ENCODE results near the gene PATL2. TPM values are rescaled to one million over a fixed set of nuclear protein-coding genes. Genes with fewer than 3 reads are reported as not detected.
A peak's percentile ranks its signal among the peaks of the same experiment; 100 is the strongest.
"Not testable (repeated sequence)": the region's sequence is repeated elsewhere in the genome, so short reads cannot be mapped to it uniquely, and the experiment has no call there.

The PATL2 gene
- total RNA-seq = 10 to 100 TPM; 62.1 to 62.8 TPM
- 1 to 10 TPM; 5.7 to 7.5 TPM for polyA plus RNA-seq

GRCh38 chr15:44711096-44711742 lies at the start of gene PATL2, which contains the start of gene B2M:
PATL2 (minus strand) TSS chr15:44711323; CDS start chr15:44676490, 34,833 bp downstream.
B2M (plus strand) TSS chr15:44711517; CDS start chr15:44711547, 30 bp downstream.
- DNase-seq = peak; percentile 96 to 98 (median 97)
- Mint-ChIP-seq H3K9me3 (peaks cover 0 to 17% (median 0%) of the 10 kb centered on the region in 8 donors), H3K27ac (peak within 1 kb of the TSS; percentile 100), H3K4me1 (peaks cover 31 to 71% (median 47%) of the 10 kb centered on the region in 4 donors), H3K27me3 (no peaks in the 10 kb centered on the region), H3K36me3 (peaks cover 59 to 62% of the 10 kb centered on the region in 2 donors), H3K4me3 (peak within 1 kb of the TSS; percentile 90 to 100 (median 99))
- peak within 1 kb of the TSS; percentile 99 for H3K27ac ChIP-seq (ENCODE audit: low read depth, low read length)
- H3K36me3 ChIP-seq (ENCODE audit: insufficient read depth, low read length) = peaks cover 38% of the 10 kb centered on the region
- no peaks in the 10 kb centered on the region for H3K27me3 ChIP-seq (ENCODE audit: insufficient read depth, low read length)
- ChIA-PET POLR2A (ENCODE audit: partially characterized antibody) (interaction anchor here (0.6 to 39.7 kb wide), 34 partner anchors 13 to 878 kb away, joined by 3 to 5737 read pairs (median 5); partner anchors contain the start of genes CTDSPL2, EIF3J, GOLM2 and SORD), CTCF (ENCODE audit: partially characterized antibody) (interaction anchor here (0.6 to 33.6 kb wide), 16 partner anchors 8 to 143 kb away, joined by 3 to 821 read pairs (median 8); partner anchors contain the start of genes SPG11 and TRIM69)
- H3K9me3 ChIP-seq (ENCODE audit: control insufficient read depth in 1 of 2, low read length in 2 of 2) = no peaks in the 10 kb centered on the region
- intact Hi-C loops (cut with micrococcal nuclease) = loop anchor here (1.0 to 2.0 kb wide), 5 partner anchors 8 to 48 kb away; partner anchors contain the start of genes SPG11 and TRIM69
- H3K4me3 ChIP-seq (ENCODE audit: low read length in 2 of 2) = peak within 1 kb of the TSS; percentile 94
- H3K4me1 ChIP-seq (ENCODE audit: insufficient read depth, low read length) = peaks cover 35% of the 10 kb centered on the region

GRCh38 chr15:44753345-44753744 lies 42.2 kb upstream of the PATL2 start:
- Mint-ChIP-seq H3K4me3 (no peak overlapping the region), H3K36me3 (peaks cover 15 to 33% of the 10 kb centered on the region in 2 donors), H3K27me3 (no peaks in the 10 kb centered on the region), H3K4me1 (peaks cover 3 to 12% (median 11%) of the 10 kb centered on the region in 4 donors), H3K27ac (no peak overlapping the region), H3K9me3 (peaks cover 0 to 40% (median 26%) of the 10 kb centered on the region in 8 donors)
- Histone ChIP-seq H3K4me1 (ENCODE audit: insufficient read depth, low read length) (no peaks in the 10 kb centered on the region), H3K27me3 (ENCODE audit: insufficient read depth, low read length) (no peaks in the 10 kb centered on the region), H3K4me3 (ENCODE audit: low read length in 2 of 2) (no peak overlapping the region), H3K27ac (ENCODE audit: low read depth, low read length) (no peak overlapping the region), H3K36me3 (ENCODE audit: insufficient read depth, low read length) (no peaks in the 10 kb centered on the region), H3K9me3 (ENCODE audit: control insufficient read depth in 1 of 2, low read length in 2 of 2) (peaks cover 0 to 4% of the 10 kb centered on the region in 2 donors)
- CTCF ChIA-PET (ENCODE audit: partially characterized antibody) = interaction anchor here (1.3 kb wide), 1 partner anchor 45 kb away, joined by 3 read pairs; no protein-coding TSS in a partner anchor
- POLR2A ChIA-PET (ENCODE audit: partially characterized antibody) = interaction anchor here (0.8 to 1.0 kb wide), 2 partner anchors 15 to 90 kb away, joined by 3 read pairs; partner anchors contain the start of gene SPG11
- intact Hi-C loops (cut with micrococcal nuclease) = no loop called here
- no peak for DNase-seq

DNA sequence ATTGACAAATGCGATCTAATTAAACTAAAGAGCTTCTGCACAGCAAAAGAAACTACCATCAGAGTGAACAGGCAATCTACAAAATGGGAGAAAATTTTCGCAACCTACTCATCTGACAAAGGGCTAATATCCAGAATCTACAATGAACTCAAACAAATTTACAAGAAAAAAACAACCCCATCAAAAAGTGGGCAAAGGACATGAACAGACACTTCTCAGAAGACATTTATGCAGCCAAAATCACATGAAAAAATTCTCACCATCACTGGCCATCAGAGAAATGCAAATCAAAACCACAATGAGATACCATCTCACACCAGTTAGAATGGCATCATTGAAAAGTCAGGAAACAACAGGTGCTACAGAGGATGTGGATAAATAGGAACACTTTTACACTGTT lies 32.3 kb upstream of the PATL2 start:
- H3K36me3 Mint-ChIP-seq; H3K27ac Mint-ChIP-seq; POLR2A ChIA-PET (ENCODE audit: partially characterized antibody); H3K27me3 Mint-ChIP-seq; H3K36me3 ChIP-seq (ENCODE audit: insufficient read depth, low read length); H3K4me3 ChIP-seq (ENCODE audit: low read length in 2 of 2); H3K27me3 ChIP-seq (ENCODE audit: insufficient read depth, low read length); CTCF ChIA-PET (ENCODE audit: partially characterized antibody); H3K4me1 ChIP-seq (ENCODE audit: insufficient read depth, low read length); intact Hi-C loops (cut with micrococcal nuclease); H3K27ac ChIP-seq (ENCODE audit: low read depth, low read length); H3K4me3 Mint-ChIP-seq; H3K9me3 ChIP-seq (ENCODE audit: control insufficient read depth in 1 of 2, low read length in 2 of 2); DNase-seq: not testable (repeated sequence)
- Mint-ChIP-seq H3K9me3 (peaks cover 0 to 18% (median 7%) of the 10 kb centered on the region in 8 donors), H3K4me1 (peaks cover 7 to 12% (median 10%) of the 10 kb centered on the region in 4 donors)

- H3K4me3 ChIP-seq (ENCODE audit: low read length in 2 of 2); H3K36me3 Mint-ChIP-seq; intact Hi-C loops (cut with micrococcal nuclease); H3K36me3 ChIP-seq (ENCODE audit: insufficient read depth, low read length); H3K9me3 Mint-ChIP-seq; H3K27me3 ChIP-seq (ENCODE audit: insufficient read depth, low read length); H3K27ac ChIP-seq (ENCODE audit: low read depth, low read length); H3K9me3 ChIP-seq (ENCODE audit: control insufficient read depth in 1 of 2, low read length in 2 of 2); H3K27me3 Mint-ChIP-seq: not testable (repeated sequence)
- DNase-seq = peak in 1 of 5 donors; percentile 45
- peaks cover 32 to 49% (median 43%) of the 10 kb centered on the region in 4 donors for H3K4me1 Mint-ChIP-seq
- ChIA-PET POLR2A (ENCODE audit: partially characterized antibody) (interaction anchor here (0.9 to 39.7 kb wide), 7 partner anchors 12 to 161 kb away, joined by 3 to 5737 read pairs (median 17); partner anchors contain the start of genes B2M, PATL2 and SPG11), CTCF (ENCODE audit: partially characterized antibody) (interaction anchor here (0.5 to 33.6 kb wide), 23 partner anchors 9 to 164 kb away, joined by 3 to 821 read pairs (median 8); partner anchors contain the start of genes B2M, PATL2 and SPG11)
- H3K4me1 ChIP-seq (ENCODE audit: insufficient read depth, low read length) = peaks cover 46% of the 10 kb centered on the region
- H3K4me3 Mint-ChIP-seq = peak overlapping the region in 7 of 8 donors; percentile 26 to 65 (median 46)
- H3K27ac Mint-ChIP-seq = peak overlapping the region; percentile 42 to 87 (median 76)
Measured at GRCh38 chr15:44739222-44739847, 28.2 kb upstream of the PATL2 start.

- Histone ChIP-seq H3K9me3 (ENCODE audit: control insufficient read depth in 1 of 2, low read length in 2 of 2) (no peaks in the 10 kb centered on the region), H3K36me3 (ENCODE audit: insufficient read depth, low read length) (no peaks in the 10 kb centered on the region), H3K4me3 (ENCODE audit: low read length in 2 of 2) (no peak overlapping the region), H3K27ac (ENCODE audit: low read depth, low read length) (peak overlapping the region; percentile 19), H3K27me3 (ENCODE audit: insufficient read depth, low read length) (no peaks in the 10 kb centered on the region), H3K4me1 (ENCODE audit: insufficient read depth, low read length) (peaks cover 54% of the 10 kb centered on the region)
- peaks cover 0 to 1% (median 0%) of the 10 kb centered on the region in 8 donors for H3K9me3 Mint-ChIP-seq
- ChIA-PET POLR2A (ENCODE audit: partially characterized antibody) (interaction anchor here (0.7 to 39.7 kb wide), 12 partner anchors 11 to 161 kb away, joined by 3 to 5737 read pairs (median 4); partner anchors contain the start of genes B2M, PATL2 and SPG11), CTCF (ENCODE audit: partially characterized antibody) (interaction anchor here (0.5 to 33.6 kb wide), 33 partner anchors 8 to 237 kb away, joined by 3 to 821 read pairs (median 5); partner anchors contain the start of genes B2M, PATL2 and SPG11)
- DNase-seq = peak in 4 of 5 donors; percentile 59 to 65 (median 64)
- H3K27me3 Mint-ChIP-seq = no peaks in the 10 kb centered on the region
- peaks cover 35 to 55% (median 48%) of the 10 kb centered on the region in 4 donors for H3K4me1 Mint-ChIP-seq
- intact Hi-C loops (cut with micrococcal nuclease) = loop anchor here (1.0 kb wide), 3 partner anchors 9 to 145 kb away; partner anchors contain the start of gene SPG11
- peaks cover 0 to 2% of the 10 kb centered on the region in 2 donors for H3K36me3 Mint-ChIP-seq
- H3K4me3 Mint-ChIP-seq = peak overlapping the region in 5 of 8 donors; percentile 32 to 68 (median 43)
- H3K27ac Mint-ChIP-seq = peak overlapping the region; percentile 77 to 93 (median 87)
Measured at GRCh38 chr15:44738340-44738984, 27.3 kb upstream of the PATL2 start.

- Mint-ChIP-seq H3K4me3 (peak within 1 kb of the TSS; percentile 72 to 95 (median 86)), H3K36me3 (peaks cover 11 to 15% of the 10 kb centered on the region in 2 donors), H3K27me3 (no peaks in the 10 kb centered on the region), H3K9me3 (peaks cover 0 to 1% (median 0%) of the 10 kb centered on the region in 8 donors), H3K27ac (peak within 1 kb of the TSS; percentile 93 to 99 (median 96)), H3K4me1 (peaks cover 48 to 72% (median 61%) of the 10 kb centered on the region in 4 donors)
- H3K4me1 ChIP-seq (ENCODE audit: insufficient read depth, low read length) = peaks cover 74% of the 10 kb centered on the region
- DNase-seq = peak in 3 of 5 donors; percentile 18 to 48 (median 30)
- peaks cover 11% of the 10 kb centered on the region for H3K36me3 ChIP-seq (ENCODE audit: insufficient read depth, low read length)
- CTCF ChIA-PET (ENCODE audit: partially characterized antibody) = interaction anchor here (0.6 to 33.6 kb wide), 24 partner anchors 17 to 190 kb away, joined by 3 to 821 read pairs (median 4); partner anchors contain the start of genes B2M, PATL2 and SPG11
- POLR2A ChIA-PET (ENCODE audit: partially characterized antibody) = interaction anchor here (1.0 to 39.7 kb wide), 15 partner anchors 9 to 199 kb away, joined by 3 to 5737 read pairs (median 4); partner anchors contain the start of genes B2M, EIF3J, PATL2 and SPG11
- peak within 1 kb of the TSS; percentile 74 for H3K27ac ChIP-seq (ENCODE audit: low read depth, low read length)
- no peaks in the 10 kb centered on the region for H3K27me3 ChIP-seq (ENCODE audit: insufficient read depth, low read length)
- peak within 1 kb of the TSS; percentile 27 to 55 for H3K4me3 ChIP-seq (ENCODE audit: low read length in 2 of 2)
- intact Hi-C loops (cut with micrococcal nuclease) = loop anchor here (1.0 kb wide), 2 partner anchors 10 to 25 kb away; partner anchors contain the start of genes B2M and PATL2
- H3K9me3 ChIP-seq (ENCODE audit: control insufficient read depth in 1 of 2, low read length in 2 of 2) = no peaks in the 10 kb centered on the region
Measured at GRCh38 chr15:44736181-44736765, 25.1 kb upstream of the PATL2 start, which contains the start of gene TRIM69. TRIM69 (plus strand) TSS chr15:44736528; CDS start chr15:44736705, 177 bp downstream.
